Endothelial cell (in vitro differentiated cells): Measurements from ENCODE around the gene ANKS1B. TPM values are rescaled to one million over a fixed set of nuclear protein-coding genes. Genes with fewer than 3 reads are reported as not detected.

Source experiments
- DNase-seq: peaks from one replicate; pipeline ENCODE4 v3.0.0; 2021; ENCODE audit warnings: low spot score
- H3K27ac Mint-ChIP-seq: one replicate; pipeline ENCODE4 v1.8.0; 2021; ENCODE audit warnings: mixed read lengths, inconsistent platforms; ENCODE audit not compliant: unreplicated experiment
- H3K27me3 Mint-ChIP-seq: one replicate; pipeline ENCODE4 v1.8.0; 2021; ENCODE audit warnings: mild to moderate bottlenecking, moderate library complexity, mixed read lengths, inconsistent platforms; ENCODE audit not compliant: unreplicated experiment
- H3K36me3 Mint-ChIP-seq: one replicate; pipeline ENCODE4 v1.8.0; 2021; ENCODE audit warnings: mild to moderate bottlenecking, low read depth, mixed read lengths, inconsistent platforms; ENCODE audit not compliant: unreplicated experiment
- H3K4me1 Mint-ChIP-seq: one replicate; pipeline ENCODE4 v1.8.0; 2021; ENCODE audit warnings: mild to moderate bottlenecking, mixed read lengths, inconsistent platforms; ENCODE audit not compliant: unreplicated experiment
- H3K4me3 Mint-ChIP-seq: one replicate; pipeline ENCODE4 v1.8.0; 2021; ENCODE audit warnings: mild to moderate bottlenecking, mixed read lengths, inconsistent platforms; ENCODE audit not compliant: unreplicated experiment
- H3K9me3 Mint-ChIP-seq: one replicate; pipeline ENCODE4 v1.8.0; 2021; ENCODE audit warnings: mixed read lengths, inconsistent platforms; ENCODE audit not compliant: unreplicated experiment
- total RNA-seq: library from RNA; stranded (reverse); fragmentation: NEBNext Ultra II Directional; extraction: Animal tissue kit (Norgen Biotek cat#: 25700); gene quantifications from one replicate; pipeline ENCODE4 v1.2.1, GENCODE V29; 2021; ENCODE audit not compliant: unreplicated experiment
- TF ChIP-seq, protein P1 (sequence below): fragments of 200-600 bp; sonication (generic); IDR thresholded peaks from one replicate; pipeline ENCODE4 v1.5.0; 2021; ENCODE audit warnings: antibody characterized with exemption; ENCODE audit not compliant: unreplicated experiment

The ANKS1B gene
- total RNA-seq, 1 donor from 2014 or later = 2.6 TPM

- no peak overlapping the region for H3K27ac Mint-ChIP-seq
- DNase-seq = no peak
These were observed 18.3 kb downstream of the ANKS1B start for GRCh38 chr12:99966429-99966828.

GRCh38 chr12:99960311-99960710, 24.4 kb downstream of the ANKS1B start:
- TF ChIP-seq, protein P1, sequence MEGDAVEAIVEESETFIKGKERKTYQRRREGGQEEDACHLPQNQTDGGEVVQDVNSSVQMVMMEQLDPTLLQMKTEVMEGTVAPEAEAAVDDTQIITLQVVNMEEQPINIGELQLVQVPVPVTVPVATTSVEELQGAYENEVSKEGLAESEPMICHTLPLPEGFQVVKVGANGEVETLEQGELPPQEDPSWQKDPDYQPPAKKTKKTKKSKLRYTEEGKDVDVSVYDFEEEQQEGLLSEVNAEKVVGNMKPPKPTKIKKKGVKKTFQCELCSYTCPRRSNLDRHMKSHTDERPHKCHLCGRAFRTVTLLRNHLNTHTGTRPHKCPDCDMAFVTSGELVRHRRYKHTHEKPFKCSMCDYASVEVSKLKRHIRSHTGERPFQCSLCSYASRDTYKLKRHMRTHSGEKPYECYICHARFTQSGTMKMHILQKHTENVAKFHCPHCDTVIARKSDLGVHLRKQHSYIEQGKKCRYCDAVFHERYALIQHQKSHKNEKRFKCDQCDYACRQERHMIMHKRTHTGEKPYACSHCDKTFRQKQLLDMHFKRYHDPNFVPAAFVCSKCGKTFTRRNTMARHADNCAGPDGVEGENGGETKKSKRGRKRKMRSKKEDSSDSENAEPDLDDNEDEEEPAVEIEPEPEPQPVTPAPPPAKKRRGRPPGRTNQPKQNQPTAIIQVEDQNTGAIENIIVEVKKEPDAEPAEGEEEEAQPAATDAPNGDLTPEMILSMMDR = no peak
- Mint-ChIP-seq H3K36me3 (no peaks in the 10 kb centered on the region), H3K27ac (peak overlapping the region; percentile 11), H3K4me1 (peaks cover 4% of the 10 kb centered on the region), H3K27me3 (peaks cover 2% of the 10 kb centered on the region), H3K9me3 (no peaks in the 10 kb centered on the region), H3K4me3 (no peak overlapping the region)
- peak; percentile 8 for DNase-seq

More at GRCh38 chr12:99966429-99966828, 18.3 kb downstream of the ANKS1B start:
- TF ChIP-seq, protein P1 = no peak
- Mint-ChIP-seq H3K4me1 (no peaks in the 10 kb centered on the region), H3K9me3 (no peaks in the 10 kb centered on the region), H3K36me3 (no peaks in the 10 kb centered on the region), H3K27me3 (peaks cover 2% of the 10 kb centered on the region), H3K4me3 (no peak overlapping the region)

- no peak overlapping the region for H3K4me3 Mint-ChIP-seq
- no peak for DNase-seq
These were observed 25.1 kb downstream of the ANKS1B start for GRCh38 chr12:99959549-99960170.

DNA sequence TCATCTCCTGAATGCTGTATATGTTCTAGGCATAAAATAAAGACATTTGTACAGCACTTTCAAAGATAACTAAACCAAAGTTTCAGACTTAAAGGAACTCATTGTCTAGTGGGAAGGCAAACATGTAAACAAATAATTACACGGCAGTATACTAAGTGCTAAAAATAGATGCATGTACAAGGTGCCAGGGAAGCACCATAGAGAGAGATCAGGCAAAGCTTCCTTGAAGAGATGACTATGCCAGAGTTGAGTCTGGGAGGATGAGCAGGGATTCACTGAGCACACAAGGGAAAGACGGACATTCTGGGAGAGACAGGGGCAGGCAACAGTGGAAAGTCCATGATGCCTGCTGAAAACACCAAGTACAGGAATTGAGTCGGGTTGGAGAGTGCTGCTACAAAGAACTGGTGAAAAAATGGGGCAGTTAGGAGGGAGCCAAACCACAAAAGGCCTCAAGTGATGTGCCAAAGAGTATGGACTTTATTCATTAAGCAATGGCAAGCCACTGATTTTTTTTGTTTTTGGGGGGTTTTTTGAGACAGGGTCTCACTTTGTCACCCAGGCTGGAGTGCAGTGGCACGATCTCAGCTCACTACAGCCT, 26.8 kb downstream of the ANKS1B start:
- Mint-ChIP-seq H3K27ac (no peak overlapping the region), H3K4me3 (no peak overlapping the region), H3K9me3 (no peaks in the 10 kb centered on the region), H3K27me3 (no peaks in the 10 kb centered on the region), H3K36me3 (no peaks in the 10 kb centered on the region), H3K4me1 (peaks cover 8% of the 10 kb centered on the region)
- TF ChIP-seq, protein P1 = no peak
- no peak for DNase-seq

More at GRCh38 chr12:99959549-99960170, 25.1 kb downstream of the ANKS1B start:
- TF ChIP-seq, protein P1 = no peak
- H3K9me3 Mint-ChIP-seq = no peaks in the 10 kb centered on the region
- no peak overlapping the region for H3K27ac Mint-ChIP-seq
- peaks cover 4% of the 10 kb centered on the region for H3K4me1 Mint-ChIP-seq
- H3K27me3 Mint-ChIP-seq = peaks cover 2% of the 10 kb centered on the region
- no peaks in the 10 kb centered on the region for H3K36me3 Mint-ChIP-seq

DNA sequence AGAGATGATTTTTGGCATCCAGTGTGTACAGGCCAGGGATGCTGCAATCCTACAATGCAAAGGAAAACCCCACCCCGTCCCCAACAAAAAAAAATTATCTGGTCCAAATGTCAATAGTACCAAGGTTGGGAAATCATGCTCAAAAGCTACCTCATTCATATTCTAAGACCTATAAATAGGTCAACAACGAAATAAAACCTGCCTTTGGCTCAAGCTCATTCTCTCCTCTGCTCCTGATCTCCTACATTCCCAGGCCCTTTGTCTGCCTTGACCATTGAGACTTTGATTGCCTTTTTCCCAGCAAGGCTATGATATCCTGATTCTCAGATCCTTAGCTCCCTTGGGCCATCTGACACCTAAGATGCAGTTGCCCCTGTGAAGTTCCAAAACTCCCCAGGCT, 30.0 kb downstream of the ANKS1B start:
- no peak overlapping the region for H3K27ac Mint-ChIP-seq
- no peak overlapping the region for H3K4me3 Mint-ChIP-seq
- H3K36me3 Mint-ChIP-seq = no peaks in the 10 kb centered on the region

More for the DNA sequence above, 30.0 kb downstream of the ANKS1B start:
- peaks cover 4% of the 10 kb centered on the region for H3K4me1 Mint-ChIP-seq
- peaks cover 1% of the 10 kb centered on the region for H3K27me3 Mint-ChIP-seq
- DNase-seq = no peak
- TF ChIP-seq, protein P1 = no peak
- H3K9me3 Mint-ChIP-seq = no peaks in the 10 kb centered on the region
